NCI-H446 treated with DMSO at 0.1 percent for 48 hours (cell line): ENCODE results near the gene GMDS.

Source experiments
- DNase-seq: peaks from one replicate; lab custom pipeline; 2025; lab: John Stamatoyannopoulos, UW

The GMDS gene

DNA sequence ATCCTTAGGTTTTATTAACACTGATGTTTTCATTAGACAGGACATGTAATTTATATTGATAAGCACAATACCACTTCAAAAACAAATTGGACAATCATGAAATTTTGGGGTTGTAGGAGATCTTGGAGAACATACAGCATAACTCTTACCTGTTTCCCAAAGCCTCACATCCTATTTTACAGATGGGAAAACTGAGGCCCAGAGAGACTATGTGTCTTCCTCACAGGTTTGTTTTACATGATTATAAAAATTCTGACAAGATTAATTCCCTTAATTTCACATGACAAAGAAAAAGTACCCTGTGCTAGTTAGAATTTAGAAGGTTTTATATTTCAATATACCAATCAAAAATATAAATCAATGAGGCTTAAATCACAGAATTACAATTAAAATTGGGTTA, 145.5 kb downstream of the GMDS start:
- no peak for DNase-seq

DNA sequence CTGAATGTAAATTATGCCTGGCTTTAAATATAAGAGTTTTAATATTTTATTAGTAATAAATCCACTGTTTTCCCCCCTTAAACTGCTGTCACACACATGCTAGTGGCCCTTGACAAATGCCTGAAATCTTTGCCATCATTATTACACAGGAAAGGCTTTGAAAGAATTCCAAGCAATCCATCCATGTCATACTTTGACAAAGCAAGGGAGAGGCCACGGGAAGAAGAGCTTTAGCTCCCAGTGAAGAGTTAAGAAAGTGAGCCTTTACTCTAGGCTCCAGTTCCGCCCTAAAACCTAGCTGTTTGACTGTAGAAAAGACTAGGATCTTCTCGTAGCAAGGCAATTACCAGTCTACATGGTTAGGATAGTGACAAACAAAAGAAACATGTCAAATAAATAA, 147.9 kb downstream of the GMDS start:
- DNase-seq, result no peak

DNA sequence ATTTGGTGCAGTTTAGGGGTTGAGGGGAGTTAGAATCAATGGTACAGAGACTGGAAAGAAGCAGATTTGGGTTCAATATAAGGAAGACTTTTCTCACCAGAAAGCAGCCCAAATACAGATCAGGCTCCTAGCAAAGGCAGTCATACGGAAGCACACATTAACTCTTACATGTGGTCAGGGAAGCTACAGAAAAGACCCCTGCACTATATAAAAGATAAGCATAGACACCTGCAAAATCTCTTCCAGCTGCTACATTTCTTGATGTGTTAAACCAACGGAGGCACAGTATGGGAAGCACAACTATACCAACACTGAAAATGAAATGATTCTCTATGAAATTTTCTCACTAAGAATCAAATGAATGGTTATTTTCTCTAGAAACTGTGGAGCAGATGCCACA, 150.8 kb downstream of the GMDS start:
- DNase-seq, result no peak

DNA sequence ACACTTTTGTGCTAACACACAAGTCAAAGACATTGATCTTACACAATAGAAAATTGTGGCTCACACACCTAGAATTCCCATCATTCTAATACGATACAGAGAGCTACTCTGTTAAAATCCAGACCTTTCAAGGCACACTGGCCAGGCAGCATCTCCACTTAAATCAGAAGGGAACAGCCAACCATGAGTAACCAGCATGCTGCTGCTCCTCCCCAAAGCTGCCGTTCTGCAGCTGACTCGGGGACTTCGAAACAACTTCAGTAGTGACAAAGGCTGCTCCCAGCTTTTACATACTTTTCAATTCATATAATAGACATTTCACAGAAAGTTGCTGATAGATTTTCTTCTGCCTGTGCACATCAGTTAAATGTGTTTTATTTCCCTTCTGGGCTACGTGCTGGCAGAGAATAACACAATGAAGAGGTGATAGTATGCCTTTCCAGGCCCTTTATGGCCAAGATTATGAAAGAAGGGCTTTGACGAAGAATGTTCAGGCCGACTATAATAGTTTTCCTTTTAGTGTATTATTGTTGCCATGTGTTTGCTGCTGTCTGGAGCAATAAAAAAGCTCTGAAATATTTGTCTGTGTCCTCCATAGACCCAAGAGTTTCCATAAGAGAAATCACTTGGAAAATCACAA, 159.0 kb downstream of the GMDS start:
- no peak for DNase-seq

DNA sequence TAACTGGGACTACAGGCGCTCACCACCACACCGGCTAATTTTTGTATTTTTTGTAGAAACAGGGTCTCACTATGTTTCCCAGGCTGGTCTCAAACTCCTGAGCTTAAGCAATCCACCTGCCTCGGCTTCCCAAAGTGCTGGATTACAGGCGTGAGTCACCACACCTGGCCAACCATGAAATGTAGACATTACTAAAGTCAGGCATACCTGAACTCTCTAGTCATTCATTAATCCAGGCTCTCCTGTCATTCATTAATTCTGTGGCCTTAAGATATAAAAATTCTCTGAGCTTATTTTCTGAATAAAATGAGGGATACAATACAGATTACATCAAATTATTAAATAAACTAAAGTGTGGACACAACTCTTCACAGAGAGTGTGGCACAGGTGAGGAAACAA, 159.7 kb downstream of the GMDS start:
- no peak for DNase-seq

DNA sequence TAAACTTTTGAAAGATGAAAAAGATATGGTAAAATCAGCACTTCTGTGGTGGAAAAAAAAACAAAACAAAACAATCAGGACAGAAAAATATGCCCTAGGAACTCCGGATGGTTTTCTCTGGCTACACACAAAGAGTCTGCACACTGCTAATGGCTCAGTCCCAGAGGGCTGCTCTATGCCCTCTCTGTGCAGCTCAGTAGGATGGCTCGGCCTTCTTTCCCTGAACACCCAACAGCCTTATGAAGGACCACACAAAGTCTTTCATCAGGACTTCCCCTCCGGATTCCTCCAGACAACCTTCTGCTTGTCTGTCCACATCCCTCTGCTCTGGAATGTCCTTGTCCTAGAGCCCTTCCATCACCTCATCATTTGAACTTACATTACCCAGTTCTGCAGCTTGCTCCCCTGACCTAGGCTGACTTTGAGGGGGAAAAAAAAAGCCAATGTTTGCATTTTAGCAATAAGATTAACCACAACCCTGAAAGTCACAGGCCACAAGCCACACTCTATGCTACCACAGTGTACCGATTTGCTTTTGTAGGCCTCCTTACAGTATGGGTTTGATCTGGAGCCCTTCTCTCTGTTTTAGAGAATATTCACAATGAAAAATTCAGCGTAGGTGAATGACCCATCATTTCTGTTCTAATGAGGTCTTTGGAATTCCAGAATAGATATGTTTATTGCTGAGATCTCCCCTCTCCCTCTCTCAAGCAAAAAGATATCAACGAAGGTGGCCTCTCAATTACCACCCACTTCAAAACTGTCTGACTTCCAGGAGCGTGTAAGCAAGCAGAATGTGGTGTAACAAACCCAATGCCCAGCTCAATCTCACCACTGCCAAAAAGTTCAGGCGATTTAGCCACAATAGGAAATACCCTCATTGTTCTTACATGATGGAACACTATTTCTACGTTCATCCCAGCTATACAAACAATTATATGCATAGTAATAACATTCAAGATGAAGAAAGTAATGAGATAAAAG, 164.0 kb downstream of the GMDS start:
- no peak for DNase-seq

DNA sequence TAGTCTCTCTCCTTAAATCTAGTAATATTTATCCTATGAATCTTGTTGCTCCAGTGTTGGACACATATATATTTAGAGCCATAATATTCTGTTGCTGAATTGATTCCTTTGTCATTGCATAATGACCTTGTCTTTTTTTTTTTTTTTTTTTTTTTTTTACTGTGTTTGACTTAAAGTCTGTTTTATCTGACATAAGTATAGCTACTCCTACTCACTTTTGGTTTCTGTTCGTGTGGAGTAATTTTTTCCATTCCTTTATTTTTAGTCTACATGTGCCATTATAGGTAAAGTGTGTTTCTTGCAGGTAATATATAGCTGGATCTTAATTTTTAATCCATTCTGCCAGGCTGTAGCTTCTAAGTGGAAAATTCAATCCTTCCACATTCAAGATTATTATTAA, 166.5 kb downstream of the GMDS start:
- no peak for DNase-seq

DNA sequence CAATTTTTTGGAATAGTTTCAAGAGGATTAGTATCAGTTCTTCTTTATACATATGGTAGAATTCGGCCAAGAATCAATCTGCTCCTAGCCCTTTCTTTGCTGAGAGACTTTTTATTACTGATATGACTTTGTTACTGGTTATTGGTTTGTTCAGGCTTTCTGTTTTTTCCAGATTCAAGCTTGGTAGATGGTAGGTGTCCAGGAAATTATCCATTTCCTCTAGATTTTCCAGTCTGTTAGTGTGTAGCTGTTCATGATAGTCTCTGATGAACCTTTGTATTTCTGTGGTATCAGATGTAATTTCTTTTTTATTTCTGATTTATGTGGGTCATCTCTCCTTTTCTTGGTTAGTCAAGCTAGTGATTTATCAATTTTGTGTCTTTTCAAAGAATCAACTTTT, 167.6 kb downstream of the GMDS start:
- DNase-seq, result no peak

DNA sequence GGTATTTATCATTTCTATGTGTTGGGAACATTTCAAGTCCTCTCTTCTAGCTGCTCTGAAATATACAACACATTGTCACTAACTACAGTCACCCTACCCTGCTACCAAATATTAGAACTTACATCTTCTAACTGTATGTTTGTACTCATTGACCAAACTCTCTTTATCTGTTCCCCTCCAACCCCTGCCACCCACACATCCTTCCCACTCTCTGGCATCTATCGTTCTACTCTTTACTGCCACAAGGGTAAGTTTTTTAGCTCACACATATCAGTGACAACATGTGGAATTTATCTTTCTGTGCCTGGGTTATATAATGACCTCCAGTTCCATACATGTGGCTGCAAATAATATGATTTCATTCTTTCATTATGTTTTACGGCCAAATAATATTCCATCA, 171.9 kb downstream of the GMDS start:
- no peak for DNase-seq

DNA sequence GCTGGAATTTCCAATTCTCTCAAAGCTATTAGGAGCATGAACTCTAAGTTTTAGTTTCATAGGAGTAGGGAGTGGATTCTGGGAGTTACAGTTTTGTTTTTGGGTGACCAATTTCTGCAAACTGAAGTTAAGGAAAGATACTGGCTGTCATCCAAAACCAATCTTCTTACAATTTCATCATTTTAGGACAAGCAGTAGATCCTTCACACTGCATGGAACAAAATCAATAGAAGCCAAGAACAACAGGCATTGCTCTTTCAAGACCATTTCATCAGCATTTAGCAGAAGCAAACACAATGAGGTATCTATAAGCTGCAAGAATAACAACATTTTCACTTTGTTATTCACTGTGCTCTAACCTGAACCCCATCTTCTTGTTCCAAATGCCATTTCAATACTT, 173.0 kb downstream of the GMDS start:
- no peak for DNase-seq

DNA sequence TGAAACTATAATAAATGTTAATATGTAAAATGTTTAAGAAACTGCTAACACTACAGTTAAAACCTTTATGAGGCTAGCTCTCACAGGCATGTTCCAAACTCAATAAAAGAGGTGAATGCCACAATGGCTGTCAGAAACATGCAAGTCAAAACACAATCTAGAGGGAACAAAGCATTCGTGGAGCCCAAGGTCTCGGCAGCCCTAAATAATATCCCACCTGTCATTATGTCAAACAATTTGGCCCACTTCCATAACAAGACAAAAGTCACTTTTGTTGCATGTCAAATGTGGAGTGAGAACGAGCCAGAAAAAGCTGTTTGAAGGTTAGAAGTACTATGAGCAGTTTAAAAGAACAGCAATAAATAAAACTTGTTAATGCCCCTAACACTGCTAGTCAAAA, 181.9 kb downstream of the GMDS start:
- DNase-seq, result no peak

DNA sequence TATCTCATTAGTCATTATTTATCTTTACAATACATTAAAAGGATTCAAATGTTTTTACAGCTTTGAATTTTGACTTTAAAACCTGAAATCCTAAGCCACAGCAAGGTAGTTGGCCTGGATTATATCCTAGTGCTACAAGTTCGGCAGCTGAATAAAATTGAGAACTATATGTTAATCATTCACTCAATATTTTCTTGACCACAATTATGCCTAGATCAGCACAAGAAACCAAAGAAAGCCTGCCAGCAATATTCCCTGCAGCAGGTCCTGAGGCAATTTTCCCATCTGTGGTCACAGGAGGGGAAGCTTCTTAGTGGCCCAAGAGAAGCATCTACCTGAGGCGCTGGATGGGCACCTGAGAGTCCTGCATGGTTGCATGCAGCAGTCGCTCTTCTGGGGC, 183.5 kb downstream of the GMDS start:
- DNase-seq, result no peak

DNA sequence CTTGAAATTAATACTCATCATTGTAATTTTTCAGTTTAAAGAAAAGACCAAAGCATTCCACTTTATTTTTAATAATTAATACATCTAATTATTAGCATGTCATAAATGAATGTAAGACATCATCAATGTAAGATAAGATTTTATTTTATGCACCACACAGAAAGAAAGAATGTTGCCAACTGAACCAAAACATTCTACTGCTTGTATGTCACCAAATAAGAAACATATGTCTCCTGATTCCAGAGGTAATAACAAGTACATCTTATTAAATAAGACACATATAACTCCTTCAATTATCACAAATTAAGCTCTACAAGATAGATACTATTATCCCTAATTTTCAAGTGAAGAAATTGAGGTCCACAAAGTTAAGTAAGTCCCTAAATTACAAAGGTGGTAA, 189.5 kb downstream of the GMDS start:
- no peak for DNase-seq

DNA sequence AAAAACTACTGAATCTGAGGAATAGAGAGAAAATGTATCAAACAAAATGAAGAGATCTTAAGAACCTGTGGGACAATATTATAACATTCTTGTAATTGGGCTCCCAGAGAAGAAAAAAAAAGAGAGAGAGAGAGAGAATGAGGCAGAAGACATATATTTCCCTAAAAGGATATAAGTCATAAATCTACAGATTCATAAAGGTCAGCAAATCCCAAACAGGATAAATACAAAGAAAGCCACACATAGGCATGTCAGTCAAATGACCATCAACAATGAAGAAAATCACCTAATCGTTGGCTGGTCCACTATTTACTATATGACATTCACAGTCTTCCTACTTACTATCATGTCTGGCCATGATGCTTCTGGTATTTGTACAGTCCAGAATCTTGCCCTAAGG, 190.3 kb downstream of the GMDS start:
- DNase-seq, result no peak

DNA sequence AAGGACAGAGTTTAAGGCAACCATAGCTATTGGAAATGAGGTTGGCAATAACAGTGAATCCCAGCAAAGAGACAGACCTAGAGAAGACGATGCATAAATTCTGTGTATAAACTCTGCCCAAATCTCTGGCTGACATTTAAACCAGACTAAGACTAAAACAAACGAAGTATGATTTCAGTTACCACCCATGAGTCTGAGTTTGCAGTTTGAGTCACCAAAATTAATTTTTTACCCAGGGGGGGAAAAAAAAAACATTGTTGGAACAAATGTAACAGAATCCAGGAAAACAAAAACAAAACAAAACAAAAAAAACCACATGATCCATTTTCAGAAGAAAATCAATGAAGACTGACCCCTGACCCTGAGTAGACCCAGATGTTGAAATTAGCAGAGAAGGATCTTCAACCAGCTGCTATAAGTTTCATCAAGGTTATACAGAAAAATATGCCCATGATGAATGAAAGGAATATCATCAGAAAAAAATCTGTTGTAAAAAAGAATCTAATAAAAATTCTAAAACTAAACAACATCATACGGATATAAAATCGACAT, 190.8 kb downstream of the GMDS start:
- DNase-seq, result no peak

DNA sequence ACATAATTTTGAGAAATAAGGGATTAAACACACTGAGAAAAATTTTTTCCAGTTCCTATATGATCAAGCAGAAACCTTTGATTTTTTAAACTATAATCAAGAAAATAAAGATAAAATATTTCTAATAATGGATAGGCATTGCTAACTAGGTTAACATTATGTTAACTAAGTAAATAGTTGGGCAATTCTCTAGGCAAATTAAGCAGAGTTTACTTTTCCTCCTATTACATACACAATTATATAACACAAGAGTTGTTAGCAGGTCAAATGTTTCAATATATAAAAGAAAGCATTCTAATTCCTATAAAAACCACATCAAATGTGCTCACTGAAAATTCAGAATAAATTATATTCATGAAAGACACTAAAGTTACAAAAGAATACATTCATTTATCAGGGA, 191.7 kb downstream of the GMDS start:
- no peak for DNase-seq

DNA sequence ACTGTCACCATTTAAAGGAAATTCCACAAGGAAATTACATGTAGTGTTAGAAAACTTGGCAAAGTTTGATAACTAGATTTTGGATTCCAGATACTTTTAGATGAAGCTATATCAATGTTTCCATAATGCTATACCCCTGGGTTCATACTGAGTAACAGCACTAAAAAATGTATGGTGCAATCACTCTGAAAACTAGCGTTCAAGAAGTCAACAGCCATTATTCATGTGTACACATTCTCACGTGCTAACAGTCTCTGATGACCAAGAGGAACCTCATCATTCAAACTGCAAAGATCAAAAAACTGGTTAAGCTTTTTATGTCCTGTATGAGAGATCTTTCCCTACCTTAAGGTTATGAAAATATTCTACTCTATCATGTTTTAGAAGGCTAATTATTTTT, 197.6 kb downstream of the GMDS start:
- DNase-seq, result no peak

DNA sequence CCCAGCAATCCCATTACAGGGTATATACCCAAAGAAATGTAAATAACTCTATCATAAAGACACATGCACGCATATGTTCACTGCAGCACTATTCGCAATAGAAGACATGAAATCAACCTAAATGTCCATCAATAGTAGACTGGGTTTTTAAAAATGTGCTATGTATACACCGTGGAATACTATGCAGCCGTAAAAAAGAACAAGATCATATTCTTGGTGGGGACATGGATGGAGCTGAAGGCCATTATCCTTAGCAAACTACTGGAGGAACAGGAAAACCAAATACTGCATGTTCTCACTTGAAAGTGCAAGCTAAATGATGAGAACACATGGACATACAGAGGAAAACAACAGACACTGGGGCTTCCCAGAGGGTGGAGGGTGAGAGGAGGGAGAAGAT, 201.2 kb downstream of the GMDS start:
- no peak for DNase-seq

DNA sequence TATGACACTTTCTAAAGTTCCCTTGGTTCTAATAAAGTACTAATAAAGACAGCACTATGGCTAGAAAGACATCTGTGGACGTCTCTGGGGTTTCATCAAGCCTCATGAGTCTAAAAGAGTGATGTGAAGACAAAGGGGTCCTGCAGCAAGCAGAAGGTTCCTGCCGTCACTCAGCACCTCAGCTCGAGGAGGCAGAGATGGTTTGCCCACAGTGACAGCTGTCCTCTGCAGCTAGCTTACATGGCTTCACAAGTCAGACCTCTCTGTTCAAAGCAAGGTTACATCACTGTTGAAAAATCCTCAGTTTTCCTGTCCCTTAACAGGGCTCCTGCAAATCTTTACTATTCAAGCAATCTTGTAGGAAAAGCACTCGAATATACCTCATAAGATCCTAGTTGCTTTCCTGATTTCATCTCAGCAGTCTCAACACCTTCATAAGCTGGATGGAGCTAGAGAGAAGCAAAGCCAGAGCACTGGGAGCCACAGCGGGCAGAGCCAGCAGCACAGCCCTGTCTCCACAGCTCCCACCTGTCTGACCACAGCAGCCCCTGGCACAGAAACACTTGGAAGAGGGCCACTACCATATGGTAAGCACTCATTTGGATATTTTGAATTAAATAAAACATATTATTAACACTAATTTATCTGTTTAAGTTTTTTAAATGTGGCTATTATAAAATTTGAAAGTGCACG, 202.3 kb downstream of the GMDS start:
- no peak for DNase-seq

DNA sequence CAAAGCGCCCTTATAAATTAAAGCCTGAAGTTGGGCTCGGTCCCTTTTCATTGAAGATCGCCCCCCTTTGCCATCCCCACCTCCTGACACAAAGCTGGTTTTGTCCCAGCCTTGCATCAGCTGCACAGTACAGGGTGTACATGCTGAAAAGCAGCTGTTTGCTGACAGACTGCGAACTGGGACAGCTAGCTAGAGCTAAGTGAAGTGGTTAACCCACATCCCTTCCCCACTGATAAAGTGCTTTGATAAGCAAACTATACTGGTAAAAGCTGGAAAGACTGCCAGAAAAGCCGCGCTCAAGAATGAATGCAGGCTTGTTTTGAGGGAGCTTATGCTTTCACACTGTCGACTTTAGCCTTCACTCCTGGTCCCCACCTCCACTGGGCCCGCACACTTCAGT, 207.3 kb downstream of the GMDS start:
- DNase-seq, result no peak

DNA sequence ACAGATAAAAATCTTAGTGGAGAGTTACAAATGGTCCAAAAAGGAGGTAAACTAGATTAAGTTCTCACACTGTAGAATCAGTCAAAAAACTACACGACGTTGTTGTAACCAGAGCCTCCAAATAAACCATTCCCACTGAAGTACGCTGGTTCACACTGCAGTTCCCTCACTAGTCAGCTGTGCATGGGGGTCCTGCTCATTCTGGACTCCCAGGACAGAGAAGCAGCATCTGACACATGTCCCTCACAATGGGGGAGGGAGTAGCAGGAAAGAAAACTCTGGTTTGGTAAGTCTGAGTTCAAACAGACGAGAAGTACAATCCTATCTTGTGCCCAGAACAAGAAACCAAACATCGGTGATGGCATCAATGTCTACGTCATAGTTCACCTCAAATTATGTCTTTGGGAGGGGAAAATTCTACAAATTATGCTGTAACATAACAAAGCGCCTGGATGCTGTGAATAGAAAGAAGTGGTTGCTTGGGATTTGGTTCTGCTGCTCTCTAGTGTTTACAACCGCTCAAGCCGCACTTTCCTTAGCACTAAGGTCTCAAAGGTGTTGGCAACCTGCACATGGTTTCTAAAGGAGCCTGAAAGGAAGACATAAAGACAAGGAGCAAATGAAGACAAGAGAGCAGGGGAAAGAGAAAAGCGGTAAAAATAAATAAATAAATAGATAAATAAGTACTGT, 208.0 kb downstream of the GMDS start:
- DNase-seq, result no peak

DNA sequence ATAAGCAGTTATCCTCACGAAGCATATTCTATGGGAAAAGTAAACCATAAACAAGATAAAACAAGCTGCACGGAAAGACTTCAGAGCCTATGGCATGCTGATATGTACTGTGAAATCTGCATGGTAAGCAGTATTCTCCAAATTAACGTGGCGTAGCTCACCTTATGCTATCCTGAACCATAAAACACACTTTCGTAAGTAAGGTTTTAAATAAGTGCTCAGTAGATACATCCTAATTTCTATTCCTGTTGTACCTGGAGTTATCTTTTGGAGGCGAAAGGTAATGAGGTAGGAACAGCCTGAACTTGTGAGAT, 208.7 kb downstream of the GMDS start:
- DNase-seq, result no peak
